ENCODE measurements around the gene SGCG. TPM values are rescaled to one million over a fixed set of nuclear protein-coding genes. Genes with fewer than 3 reads are reported as not detected.
A peak's percentile ranks its signal among the peaks of the same experiment; 100 is the strongest.

The SGCG gene
- total and polyA plus RNA-seq, 9 donors, result 0.15 to 2.6 (median 1.1) TPM; not detected in 5

GRCh38 chr13:23339225-23339624 is 158.4 kb downstream of the SGCG start:
- H3K9me3 ChIP-seq, result no peaks in the 10 kb centered on the region
- H3K4me3 ChIP-seq, result no peak overlapping the region
- intact Hi-C loops (cut with DNase I), result no loop called here
- DNase-seq, result no peak
- H3K4me1 ChIP-seq (ENCODE audit: insufficient read depth), result no peaks in the 10 kb centered on the region
- TF ChIP-seq, protein P1, sequence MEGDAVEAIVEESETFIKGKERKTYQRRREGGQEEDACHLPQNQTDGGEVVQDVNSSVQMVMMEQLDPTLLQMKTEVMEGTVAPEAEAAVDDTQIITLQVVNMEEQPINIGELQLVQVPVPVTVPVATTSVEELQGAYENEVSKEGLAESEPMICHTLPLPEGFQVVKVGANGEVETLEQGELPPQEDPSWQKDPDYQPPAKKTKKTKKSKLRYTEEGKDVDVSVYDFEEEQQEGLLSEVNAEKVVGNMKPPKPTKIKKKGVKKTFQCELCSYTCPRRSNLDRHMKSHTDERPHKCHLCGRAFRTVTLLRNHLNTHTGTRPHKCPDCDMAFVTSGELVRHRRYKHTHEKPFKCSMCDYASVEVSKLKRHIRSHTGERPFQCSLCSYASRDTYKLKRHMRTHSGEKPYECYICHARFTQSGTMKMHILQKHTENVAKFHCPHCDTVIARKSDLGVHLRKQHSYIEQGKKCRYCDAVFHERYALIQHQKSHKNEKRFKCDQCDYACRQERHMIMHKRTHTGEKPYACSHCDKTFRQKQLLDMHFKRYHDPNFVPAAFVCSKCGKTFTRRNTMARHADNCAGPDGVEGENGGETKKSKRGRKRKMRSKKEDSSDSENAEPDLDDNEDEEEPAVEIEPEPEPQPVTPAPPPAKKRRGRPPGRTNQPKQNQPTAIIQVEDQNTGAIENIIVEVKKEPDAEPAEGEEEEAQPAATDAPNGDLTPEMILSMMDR (IDR thresholded peaks at IDR 0.05), result no peak
- no peak for TF ChIP-seq POLR2A (IDR thresholded peaks at IDR 0.05)
- TF ChIP-seq EP300 (IDR thresholded peaks at IDR 0.05), result no peak
- H3K27ac ChIP-seq, result no peak overlapping the region
- no peaks in the 10 kb centered on the region for H3K36me3 ChIP-seq
- no peaks in the 10 kb centered on the region for H3K27me3 ChIP-seq
- 95 to 100% (median 98%) methylated on average over 1 of the region's 1 CpG for WGBS, 3 donors

DNA sequence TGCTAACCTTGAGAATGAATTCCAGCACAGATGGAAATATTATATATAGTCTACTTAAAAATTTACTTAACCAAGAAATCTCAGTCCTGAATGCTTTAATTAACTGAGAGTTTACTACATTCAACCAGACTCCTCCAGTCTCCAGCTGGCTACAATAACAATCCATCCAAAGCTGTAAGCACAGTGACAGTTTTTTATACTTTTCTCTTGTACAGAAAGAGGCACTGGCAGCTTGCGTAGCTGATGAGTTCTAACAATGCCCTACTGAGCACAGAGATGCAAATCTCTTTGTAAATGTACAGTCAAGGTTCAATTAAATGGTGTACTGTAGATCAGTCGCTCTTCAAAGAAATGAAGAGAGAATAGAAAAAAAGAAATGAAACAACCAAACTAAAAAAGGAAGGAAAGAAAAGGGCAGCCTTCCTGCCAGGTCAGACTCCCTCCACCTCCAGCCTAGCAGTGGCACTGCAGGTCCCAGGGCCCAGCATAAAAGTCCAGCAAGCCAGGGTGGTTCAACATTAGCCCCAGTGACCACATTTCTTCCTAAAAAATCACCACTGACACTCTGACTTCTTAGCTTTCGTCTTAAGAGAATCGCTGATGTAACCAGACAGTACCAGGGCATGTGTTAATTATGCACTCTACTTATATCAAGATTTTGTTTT is 164.3 kb downstream of the SGCG start:
- H3K27me3 ChIP-seq, result no peaks in the 10 kb centered on the region
- H3K36me3 ChIP-seq, result no peaks in the 10 kb centered on the region
- no peak for DNase-seq
- 33 to 57% (median 45%) methylated on average over 4 of the region's 4 CpGs for WGBS, 3 donors
- intact Hi-C loops (cut with DNase I), result no loop called here
- peaks cover 12% of the 10 kb centered on the region for H3K4me1 ChIP-seq (ENCODE audit: insufficient read depth)
- H3K4me3 ChIP-seq, result no peak overlapping the region
- TF ChIP-seq POLR2A (IDR thresholded peaks at IDR 0.05) (no peak), EP300 (IDR thresholded peaks at IDR 0.05) (no peak)
- TF ChIP-seq, protein P1 (IDR thresholded peaks at IDR 0.05), result no peak
- no peaks in the 10 kb centered on the region for H3K9me3 ChIP-seq
- H3K27ac ChIP-seq, result peak overlapping the region in 1 of 2 donors; percentile 17

DNA sequence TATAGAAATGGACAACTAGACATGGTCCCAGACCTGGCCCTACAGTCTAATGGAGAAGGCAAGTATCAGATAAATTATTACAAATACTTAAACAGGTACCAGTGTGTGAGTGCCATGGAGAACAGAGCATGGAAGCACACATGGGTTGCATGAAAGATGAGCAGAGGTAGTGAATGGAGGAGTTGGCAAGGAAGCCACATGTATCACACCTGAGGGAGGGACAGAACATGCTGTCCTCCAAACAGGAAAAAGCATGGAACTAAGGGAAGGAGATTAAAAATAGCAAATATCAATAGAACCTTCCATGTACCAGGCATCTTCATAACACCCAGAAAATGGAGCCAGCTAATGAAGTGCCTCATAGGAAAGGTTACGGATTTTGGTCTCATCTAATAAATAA is 166.8 kb downstream of the SGCG start:
- peaks cover 12% of the 10 kb centered on the region for H3K4me1 ChIP-seq (ENCODE audit: insufficient read depth)
- no peak for DNase-seq
- TF ChIP-seq, protein P1 (IDR thresholded peaks at IDR 0.05), result no peak
- no peak for TF ChIP-seq POLR2A (IDR thresholded peaks at IDR 0.05)
- no peaks in the 10 kb centered on the region for H3K36me3 ChIP-seq
- H3K9me3 ChIP-seq, result no peaks in the 10 kb centered on the region
- WGBS, 3 donors, result 91 to 94% (median 93%) methylated on average over 1 of the region's 1 CpG
- no peak overlapping the region for H3K4me3 ChIP-seq
- intact Hi-C loops (cut with DNase I), result no loop called here
- no peak overlapping the region for H3K27ac ChIP-seq
- no peaks in the 10 kb centered on the region for H3K27me3 ChIP-seq

- H3K36me3 ChIP-seq, result no peaks in the 10 kb centered on the region
- no peaks in the 10 kb centered on the region for H3K27me3 ChIP-seq
- TF ChIP-seq, protein P1 (IDR thresholded peaks at IDR 0.05), result no peak
- TF ChIP-seq POLR2A (IDR thresholded peaks at IDR 0.05) (no peak), EP300 (IDR thresholded peaks at IDR 0.05) (no peak)
- no peak overlapping the region for H3K27ac ChIP-seq
- H3K4me1 ChIP-seq (ENCODE audit: insufficient read depth), result peaks cover 12% of the 10 kb centered on the region
- no peak overlapping the region for H3K4me3 ChIP-seq
- intact Hi-C loops (cut with DNase I), result no loop called here
- no peaks in the 10 kb centered on the region for H3K9me3 ChIP-seq
- WGBS, 3 donors, result 24 to 55% (median 32%) methylated on average over 4 of the region's 4 CpGs
- DNase-seq, result peak in 2 of 5 donors; percentile 11 to 31
Observed at GRCh38 chr13:23348262-23349127, 167.7 kb downstream of the SGCG start.
